Suprapubic skin (tissue), 4 donors: Measurements from ENCODE around the gene RAPGEF6. TPM values are rescaled to one million over a fixed set of nuclear protein-coding genes. Genes with fewer than 3 reads are reported as not detected.
A peak's percentile ranks its signal among the peaks of the same experiment; 100 is the strongest.
"Not testable (repeated sequence)": the region's sequence is repeated elsewhere in the genome, so short reads cannot be mapped to it uniquely, and the experiment has no call there.

ENCODE experiments used
- DNase-seq, 2 donors: peaks; one replicate each; pipeline ENCODE4 v3.0.0-alpha.2; 2019; ENCODE audit warnings: low spot score in 2 of 2
- H3K27ac ChIP-seq: fragments of 200-600 bp; sonication (generic); one replicate; pipeline ENCODE4 v1.5.1; 2019
- H3K27me3 ChIP-seq: fragments of 200-600 bp; sonication (generic); one replicate; pipeline ENCODE4 v1.5.1; 2019
- H3K36me3 ChIP-seq: fragments of 200-600 bp; sonication (generic); one replicate; pipeline ENCODE4 v1.5.1; 2019
- H3K4me1 ChIP-seq: fragments of 200-600 bp; sonication (generic); one replicate; pipeline ENCODE4 v1.5.1; 2019
- H3K4me3 ChIP-seq: fragments of 200-600 bp; sonication (generic); one replicate; pipeline ENCODE4 v1.5.1; 2019; ENCODE audit warnings: mild to moderate bottlenecking
- H3K9me3 ChIP-seq: fragments of 200-600 bp; sonication (generic); one replicate; pipeline ENCODE4 v1.5.1; 2019
- CTCF ChIP-seq, 2 donors: fragments of 200-600 bp in 1 of 2; fragments of 450-650 bp in 1 of 2; sonication (generic) in 1 of 2; IDR thresholded peaks; one replicate each; pipeline ENCODE4 v1.5.1; 2016 to 2019; ENCODE audit warnings: antibody characterized with exemption in 2 of 2, mild to moderate bottlenecking in 1 of 2, moderate library complexity in 1 of 2
- EP300 ChIP-seq: sonication (generic); formaldehyde crosslinking; IDR thresholded peaks from one replicate; pipeline ENCODE4 v1.6.1; 2017; ENCODE audit warnings: antibody characterized with exemption
- POLR2A ChIP-seq, 2 donors: fragments of 450-650 bp; IDR thresholded peaks; one replicate each; pipeline ENCODE4 v1.6.1; 2017; ENCODE audit warnings: antibody characterized with exemption in 2 of 2, mild to moderate bottlenecking in 2 of 2, moderate library complexity in 2 of 2
- POLR2AphosphoS5 ChIP-seq, 3 donors: sonication (generic); formaldehyde crosslinking; IDR thresholded peaks; one replicate each; pipeline ENCODE4 v1.6.1; 2017; ENCODE audit warnings: antibody characterized with exemption in 3 of 3
- WGBS: methylation state at CpG from one replicate; pipeline ENCODE4 v1.1.5; 2018; 5-methylcytosine and 5-hydroxymethylcytosine counted together
- total RNA-seq, 4 donors: library from RNA; depleted of rRNA; stranded (reverse); fragments of >200 nt; gene quantifications; one replicate each; pipeline ENCODE4 v1.1.0, GENCODE V29; 2016

The RAPGEF6 gene
- total RNA-seq, 4 donors from 2014 or later = 17.8 to 38.3 (median 20.6) TPM

- H3K36me3 ChIP-seq = no peaks in the 10 kb centered on the region
- peaks cover 37% of the 10 kb centered on the region for H3K4me1 ChIP-seq
- H3K27ac ChIP-seq = peak overlapping the region; percentile 99
- TF ChIP-seq POLR2AphosphoS5 (IDR thresholded peaks at IDR 0.05) (no peak), EP300 (no peak)
- H3K9me3 ChIP-seq = no peaks in the 10 kb centered on the region
- DNase-seq = no peak
- 44% methylated on average over 5 of the region's 5 CpGs for WGBS
- H3K4me3 ChIP-seq = peak overlapping the region; percentile 76
- no peaks in the 10 kb centered on the region for H3K27me3 ChIP-seq
Observed at GRCh38 chr5:131633830-131634229, 1.2 kb downstream of the RAPGEF6 start.

GRCh38 chr5:131630963-131631350, 4.1 kb downstream of the RAPGEF6 start:
- Histone ChIP-seq H3K27ac (no peak overlapping the region), H3K4me1 (peaks cover 31% of the 10 kb centered on the region), H3K4me3 (no peak overlapping the region), H3K36me3 (no peaks in the 10 kb centered on the region), H3K9me3 (no peaks in the 10 kb centered on the region), H3K27me3 (no peaks in the 10 kb centered on the region)
- WGBS = 79% methylated on average over 4 of the region's 4 CpGs
- DNase-seq = no peak
- TF ChIP-seq POLR2A (IDR thresholded peaks at IDR 0.05) (no peak), EP300 (no peak), POLR2AphosphoS5 (IDR thresholded peaks at IDR 0.05) (no peak), CTCF (IDR thresholded peaks at IDR 0.05) (no peak)

GRCh38 chr5:131630208-131630962, 4.6 kb downstream of the RAPGEF6 start:
- H3K4me3 ChIP-seq = no peak overlapping the region
- H3K4me1 ChIP-seq = peaks cover 29% of the 10 kb centered on the region
- WGBS = 63% methylated on average over 4 of the region's 4 CpGs
- DNase-seq = no peak
- H3K36me3 ChIP-seq = no peaks in the 10 kb centered on the region
- no peak overlapping the region for H3K27ac ChIP-seq
- no peaks in the 10 kb centered on the region for H3K27me3 ChIP-seq
- TF ChIP-seq EP300 (no peak), POLR2A (IDR thresholded peaks at IDR 0.05) (no peak)
- no peaks in the 10 kb centered on the region for H3K9me3 ChIP-seq

GRCh38 chr5:131628990-131629389, 6.0 kb downstream of the RAPGEF6 start:
- TF ChIP-seq CTCF (IDR thresholded peaks at IDR 0.05) (no peak), EP300 (no peak), POLR2AphosphoS5 (IDR thresholded peaks at IDR 0.05) (no peak), POLR2A (IDR thresholded peaks at IDR 0.05) (no peak)
- peaks cover 28% of the 10 kb centered on the region for H3K4me1 ChIP-seq
- H3K27me3 ChIP-seq = no peaks in the 10 kb centered on the region
- no peak overlapping the region for H3K4me3 ChIP-seq
- no peak overlapping the region for H3K27ac ChIP-seq
- no peaks in the 10 kb centered on the region for H3K9me3 ChIP-seq
- WGBS = 77% methylated on average over 1 of the region's 1 CpG
- H3K36me3 ChIP-seq = no peaks in the 10 kb centered on the region
- no peak for DNase-seq

GRCh38 chr5:131627207-131627865, 7.7 kb downstream of the RAPGEF6 start:
- peaks cover 13% of the 10 kb centered on the region for H3K4me1 ChIP-seq
- no peak for DNase-seq
- 68% methylated on average over 4 of the region's 4 CpGs for WGBS
- TF ChIP-seq POLR2AphosphoS5 (IDR thresholded peaks at IDR 0.05) (no peak), CTCF (IDR thresholded peaks at IDR 0.05) (no peak), EP300 (no peak), POLR2A (IDR thresholded peaks at IDR 0.05) (no peak)
- no peaks in the 10 kb centered on the region for H3K9me3 ChIP-seq
- H3K27ac ChIP-seq = no peak overlapping the region
- H3K4me3 ChIP-seq = no peak overlapping the region
- H3K36me3 ChIP-seq = no peaks in the 10 kb centered on the region
- no peaks in the 10 kb centered on the region for H3K27me3 ChIP-seq

GRCh38 chr5:131622633-131623032, 12.4 kb downstream of the RAPGEF6 start:
- TF ChIP-seq POLR2AphosphoS5 (IDR thresholded peaks at IDR 0.05) = no peak
- TF ChIP-seq POLR2A (IDR thresholded peaks at IDR 0.05) = no peak
- no peak for TF ChIP-seq EP300
- TF ChIP-seq CTCF (IDR thresholded peaks at IDR 0.05) = no peak
- Histone ChIP-seq H3K27ac (no peak overlapping the region), H3K27me3 (no peaks in the 10 kb centered on the region), H3K9me3 (no peaks in the 10 kb centered on the region), H3K4me1 (peaks cover 4% of the 10 kb centered on the region), H3K4me3 (no peak overlapping the region), H3K36me3 (no peaks in the 10 kb centered on the region)
- no peak for DNase-seq
- 61% methylated on average over 2 of the region's 2 CpGs for WGBS

- not testable (repeated sequence) for H3K27me3 ChIP-seq, DNase-seq, H3K9me3 ChIP-seq, H3K4me3 ChIP-seq, H3K36me3 ChIP-seq, H3K27ac ChIP-seq, H3K4me1 ChIP-seq
- WGBS = 98% methylated on average over 2 of the region's 2 CpGs
Observed at GRCh38 chr5:131621164-131621563, 13.9 kb downstream of the RAPGEF6 start.
